HG02623 (cell line): ENCODE data around the gene AASDH.
A peak's percentile ranks its signal among the peaks of the same experiment; 100 is the strongest.

Experiments used
- ATAC-seq: cut with Tn5 transposase; IDR thresholded peaks from one replicate; pipeline ENCODE4 v1.9.1; 2021; ENCODE audit warnings: moderate library complexity; ENCODE audit not compliant: unreplicated experiment

Gene AASDH

DNA sequence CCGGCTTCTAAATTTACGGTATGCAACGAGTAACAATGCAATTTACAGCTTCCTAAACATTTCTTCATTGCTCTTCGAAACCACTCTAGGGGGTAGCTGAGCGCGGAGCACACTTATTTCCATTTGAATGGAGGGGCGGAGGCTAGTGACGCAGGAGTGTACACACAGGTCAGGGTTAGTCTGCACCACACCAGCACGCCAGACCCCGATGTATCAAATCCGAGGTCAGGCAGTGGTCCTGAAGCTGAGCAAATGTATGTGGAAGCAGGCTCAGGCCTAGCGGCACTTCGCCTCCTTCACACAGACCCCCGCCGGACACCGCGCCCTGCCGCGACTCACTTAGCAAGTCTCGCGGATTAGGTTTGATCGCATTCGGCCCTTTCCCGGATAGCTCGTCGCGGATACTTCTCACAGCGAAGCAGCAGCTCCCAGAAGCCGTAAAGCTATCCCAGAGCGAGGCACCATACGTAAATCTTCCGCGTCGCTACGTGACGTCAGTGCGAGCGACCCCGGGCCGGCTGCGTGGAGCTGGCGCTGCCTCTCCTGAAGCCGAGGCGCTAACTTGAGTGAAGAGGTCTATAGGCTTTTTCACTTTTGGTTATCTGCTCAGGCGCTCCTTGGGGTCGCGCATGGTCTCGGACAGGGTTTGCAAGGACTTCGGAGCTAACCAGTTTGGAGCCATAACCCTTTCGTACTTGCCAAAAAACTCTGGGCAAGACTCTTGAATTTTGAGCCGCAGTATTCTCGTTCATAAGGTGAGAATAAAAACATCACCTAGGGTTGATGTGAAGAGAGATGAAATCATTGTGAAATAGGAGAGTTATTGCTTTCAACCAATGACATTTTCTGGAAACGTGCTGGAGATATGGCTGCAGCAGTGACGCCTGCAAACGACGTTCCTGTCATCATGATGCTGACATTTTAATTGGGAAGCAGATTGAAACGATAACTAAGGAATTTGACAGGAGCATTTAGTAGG is at the start of gene AASDH:
TSS of gene AASDH (minus strand) at position 469 of the 979 bp plus-strand sequence. CDS start 3,192 bp downstream, outside the sequence.
- peak; percentile 89 for ATAC-seq

- ATAC-seq, result peak; percentile 73
These were observed 48.0 kb upstream of the AASDH start, which contains the start of gene PPAT for GRCh38 chr4:56435140-56435926. TSS of gene PPAT (minus strand) at chr4:56435615. CDS start at chr4:56435477, 138 bp downstream.

DNA sequence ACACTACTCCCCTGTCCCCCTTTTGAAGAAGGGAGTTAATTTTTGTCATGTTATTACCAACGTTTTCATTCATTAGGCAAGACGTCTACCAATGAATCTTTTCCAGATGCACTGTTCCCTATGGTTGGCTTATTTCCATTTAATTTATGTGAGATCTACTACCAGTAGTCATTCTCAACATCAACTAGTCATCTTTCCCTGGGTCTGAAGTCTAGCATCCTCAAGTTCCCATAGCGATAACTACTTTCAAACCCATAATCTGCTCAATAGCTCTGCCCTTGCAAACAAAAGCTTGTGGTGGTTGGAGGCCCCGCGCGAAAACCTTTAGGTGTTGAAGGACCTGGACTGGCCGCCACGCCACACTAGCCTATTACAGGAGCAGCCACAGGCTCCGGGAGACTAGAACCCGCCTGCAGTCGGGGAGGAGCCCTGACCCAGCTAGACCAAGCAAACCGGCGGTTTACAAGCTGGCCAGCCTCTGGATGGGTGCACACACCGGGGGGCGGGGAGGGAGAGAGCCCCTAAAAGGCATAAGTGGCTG is 47.4 kb upstream of the AASDH start:
- ATAC-seq, result peak; percentile 14

DNA sequence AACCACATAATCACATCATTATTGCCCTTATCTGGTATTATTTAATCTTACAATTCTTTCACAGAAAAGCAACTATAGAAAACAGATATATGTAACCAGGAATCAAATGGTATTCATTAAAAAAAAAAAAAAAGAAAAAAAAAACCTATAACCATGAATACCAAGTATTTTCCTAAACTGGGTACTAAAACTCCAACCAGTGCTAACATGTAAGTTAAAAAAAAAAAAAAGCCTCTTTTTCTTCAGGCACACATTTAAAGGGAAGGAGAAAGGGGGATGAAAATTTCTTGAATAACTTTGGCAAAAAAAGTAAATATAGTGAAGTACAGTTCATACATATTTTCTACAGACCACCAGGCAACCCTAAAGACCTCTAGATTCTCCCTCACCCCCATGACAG is 46.0 kb upstream of the AASDH start:
- ATAC-seq, result no peak

GRCh38 chr4:56430203-56430602 is 42.9 kb upstream of the AASDH start:
- ATAC-seq, result no peak

DNA sequence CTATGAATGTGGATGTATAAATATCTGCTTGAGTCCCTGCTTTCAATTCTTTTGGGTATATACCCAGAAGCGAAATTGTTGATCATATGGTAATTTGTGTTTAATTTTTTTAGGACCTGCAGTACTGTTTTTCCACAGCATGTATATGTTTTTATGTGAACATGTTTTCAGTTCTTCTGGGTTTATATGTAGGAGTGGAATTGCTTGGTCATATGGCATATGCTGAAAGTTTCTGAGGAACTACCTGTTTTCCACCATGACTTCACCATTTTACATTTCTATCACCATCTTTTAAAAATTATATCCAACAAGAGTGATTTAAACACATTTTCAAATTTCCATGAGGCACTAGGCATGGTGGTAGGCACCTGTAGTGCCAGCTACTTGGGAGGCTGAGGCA is 39.9 kb upstream of the AASDH start:
- ATAC-seq, result no peak

GRCh38 chr4:56426273-56426672 is 39.0 kb upstream of the AASDH start:
- peak; percentile 85 for ATAC-seq

DNA sequence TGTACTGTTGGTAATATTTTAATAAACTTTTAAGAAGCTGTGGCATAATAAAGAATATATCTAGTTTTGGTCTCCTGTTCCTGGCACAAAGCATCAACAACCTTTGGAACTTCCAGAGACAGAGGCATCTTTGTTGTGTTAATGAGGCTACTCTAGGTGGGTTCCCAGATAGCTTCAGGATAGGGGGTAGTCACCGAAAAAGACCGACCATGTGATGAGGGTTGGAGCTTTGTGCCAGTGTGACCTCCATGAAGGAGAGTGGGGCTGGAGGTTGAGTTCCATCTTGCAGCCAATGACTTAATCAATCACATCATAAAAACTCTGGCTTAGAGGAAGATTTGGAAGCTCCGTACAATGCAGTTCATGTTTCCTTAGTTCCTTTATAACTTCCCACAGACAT is 38.2 kb upstream of the AASDH start:
- ATAC-seq, result no peak

- no peak for ATAC-seq
These were observed 37.6 kb upstream of the AASDH start for GRCh38 chr4:56424697-56425514.

DNA sequence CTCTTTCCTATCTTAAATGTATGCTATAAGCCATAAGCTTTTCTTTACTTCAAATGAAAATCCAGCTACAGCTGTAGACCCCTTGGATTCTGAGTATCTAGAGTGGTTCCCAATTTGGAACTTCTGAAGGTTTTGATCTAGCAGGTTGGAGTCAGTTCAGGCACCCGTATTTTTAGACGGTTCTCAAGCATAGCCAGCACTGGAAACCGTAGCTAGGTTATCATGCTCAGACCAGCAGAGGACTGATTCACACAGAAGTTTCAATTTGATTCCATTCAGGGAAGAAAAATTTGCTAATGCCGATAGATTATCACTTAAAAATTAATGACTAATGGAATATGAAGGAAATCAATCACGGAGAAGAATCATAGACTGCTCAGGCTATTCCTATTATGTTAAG is 36.9 kb upstream of the AASDH start:
- ATAC-seq, result no peak

GRCh38 chr4:56417396-56417795 is 30.1 kb upstream of the AASDH start:
- no peak for ATAC-seq

DNA sequence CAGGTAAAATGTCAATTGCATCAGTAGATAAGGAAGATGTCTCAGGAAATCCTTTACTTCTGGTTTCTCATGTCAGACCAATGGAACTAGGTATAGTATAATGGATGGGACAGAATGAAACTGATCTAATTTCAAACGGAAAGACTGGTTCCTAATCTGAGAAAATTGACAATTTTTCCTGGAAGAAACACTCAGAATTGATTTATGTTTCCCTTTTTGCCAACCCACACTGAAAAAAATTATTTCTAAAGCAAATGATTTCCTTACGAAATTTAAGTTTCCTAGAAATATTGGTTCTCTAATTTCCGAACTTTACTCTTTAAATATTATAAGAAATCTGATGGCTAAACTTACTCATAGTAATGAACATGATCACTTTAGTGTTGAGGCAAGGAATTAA is 29.1 kb upstream of the AASDH start:
- ATAC-seq, result no peak

DNA sequence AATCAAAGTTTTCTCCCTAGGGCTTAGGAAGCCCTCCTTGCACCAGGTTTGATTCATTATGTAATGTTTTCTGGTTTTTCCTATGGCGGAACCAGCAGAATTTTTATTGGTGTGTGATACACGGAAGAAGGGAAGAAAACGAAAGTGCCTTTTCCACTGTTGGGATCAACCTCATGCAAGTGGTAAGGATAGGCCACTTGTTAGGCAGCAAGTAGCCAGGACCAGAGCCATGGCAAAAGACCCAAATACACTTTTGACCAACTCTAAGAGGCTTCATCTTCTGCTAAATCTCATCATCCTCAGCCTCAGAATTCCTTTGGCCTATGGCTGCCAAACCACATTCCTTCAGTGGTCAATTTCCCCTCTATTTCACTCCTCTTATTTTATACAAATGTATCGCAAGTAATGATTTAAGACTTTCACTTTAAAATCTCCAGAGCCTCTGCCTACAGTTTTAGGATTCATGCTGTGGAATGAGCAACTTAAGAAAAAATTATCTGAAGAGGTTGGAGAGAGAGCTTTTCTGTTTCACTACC is 26.9 kb upstream of the AASDH start:
- no peak for ATAC-seq

DNA sequence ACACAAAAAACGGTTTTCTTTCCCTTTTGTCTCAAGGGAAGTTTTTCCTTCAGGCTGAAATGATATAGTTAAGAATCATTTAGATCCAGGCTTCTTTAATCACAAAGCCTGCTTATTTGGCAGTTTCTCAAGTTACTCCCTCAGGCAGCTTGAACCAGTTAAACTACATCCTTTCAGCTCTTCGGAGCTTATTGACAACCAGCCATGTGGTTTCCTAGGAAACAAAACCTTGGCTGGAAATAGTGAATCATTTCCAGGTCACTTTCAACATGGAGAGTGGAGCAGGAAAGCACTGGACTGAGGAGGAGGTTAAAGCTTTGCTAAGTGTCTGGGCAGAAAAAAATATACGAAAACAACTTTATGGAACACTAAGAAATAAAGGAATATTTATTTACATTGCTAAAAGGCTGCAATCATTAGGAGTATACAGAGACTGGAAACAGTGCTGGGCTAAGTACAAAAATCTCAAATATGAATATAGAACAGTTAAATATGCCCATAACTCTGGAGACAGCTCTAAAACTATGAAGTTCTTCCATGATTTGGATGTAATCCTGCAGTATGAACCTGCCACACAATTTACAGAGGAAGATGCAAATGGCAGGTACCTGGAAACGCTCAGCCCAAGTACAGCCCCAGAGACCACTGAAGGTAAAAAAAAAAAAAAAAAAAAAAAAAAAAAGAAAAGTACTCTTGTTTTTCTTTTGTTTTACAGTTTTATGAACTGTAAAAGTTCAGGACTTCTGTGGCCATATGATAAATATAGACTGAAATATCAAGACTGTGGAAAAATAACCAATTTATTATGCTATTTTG is 23.2 kb upstream of the AASDH start:
- no peak for ATAC-seq

GRCh38 chr4:56409511-56410090 is 22.3 kb upstream of the AASDH start:
- no peak for ATAC-seq

DNA sequence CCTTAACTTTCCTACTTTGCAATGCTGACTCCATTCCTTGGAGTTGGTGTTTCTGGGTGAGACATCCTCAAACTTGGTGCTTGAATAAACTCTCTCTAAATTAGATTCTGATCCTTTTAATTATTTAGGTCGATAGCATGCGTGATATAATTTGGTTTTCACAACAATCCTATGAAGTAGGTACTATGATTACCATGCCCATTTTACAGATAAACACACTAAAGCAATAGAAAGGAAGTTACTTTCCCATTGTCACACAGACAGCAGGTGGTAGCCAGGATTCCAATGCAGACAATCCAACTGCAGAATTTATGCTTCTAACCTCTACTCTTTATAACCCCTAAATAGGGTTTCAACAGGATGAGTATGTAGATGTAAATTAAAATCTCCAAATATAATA is 21.7 kb upstream of the AASDH start:
- ATAC-seq, result no peak

GRCh38 chr4:56406151-56406550 is 18.9 kb upstream of the AASDH start:
- ATAC-seq, result no peak

DNA sequence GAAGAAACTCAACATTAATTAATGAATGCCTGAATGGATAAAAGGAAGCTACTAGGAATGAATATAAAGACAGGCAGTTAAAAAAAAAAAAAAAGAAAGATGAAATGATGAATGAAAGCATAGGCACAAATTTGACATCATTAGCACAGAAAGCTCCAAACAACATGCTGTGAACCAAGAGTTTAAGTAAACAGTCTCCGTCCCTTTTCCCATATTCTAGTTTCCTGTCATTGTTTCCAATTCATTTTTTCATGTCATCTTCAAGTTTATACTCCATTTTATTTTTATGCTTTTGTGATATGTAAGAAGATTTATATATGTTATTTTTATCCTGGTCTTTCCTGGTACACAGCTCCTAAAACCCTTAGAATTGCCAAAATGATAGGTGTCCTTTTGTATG is 17.7 kb upstream of the AASDH start:
- no peak for ATAC-seq

GRCh38 chr4:56400560-56400959 is 13.3 kb upstream of the AASDH start:
- ATAC-seq, result no peak
